SK-N-SH (cell line): ENCODE data around the gene TRPC4AP. TPM values are rescaled to one million over a fixed set of nuclear protein-coding genes. Genes with fewer than 3 reads are reported as not detected.

Source experiments
- CTCF ChIA-PET: fragments of 300-600, 350-600 bp; formaldehyde crosslinking; extraction: SDS; loops from one replicate; lab custom pipeline; 2021; lab: Yijun Ruan, JAX
- POLR2A ChIA-PET: fragments of 350-600 bp; sonication (Branson Sonifier 250); formaldehyde crosslinking; extraction: SDS; loops from one replicate; lab custom pipeline; 2020; ENCODE audit warnings: antibody characterized with exemption, inconsistent platforms; lab: Yijun Ruan, JAX
- DNase-seq: peaks from one replicate; pipeline ENCODE4 v3.0.0; 2012
- H2AFZ ChIP-seq: fragments of 200-600 bp; sonication (generic); 2 replicates; pipeline ENCODE4 v1.8.1; 2016; ENCODE audit warnings: antibody characterized with exemption, mild to moderate bottlenecking, low read depth
- H3F3A ChIP-seq: fragments of 200-600 bp; sonication (generic); replicated peaks from 2 replicates; pipeline ENCODE3; 2016; ENCODE audit warnings: antibody characterized with exemption, mild to moderate bottlenecking; ENCODE audit not compliant: insufficient read depth
- H3K27ac ChIP-seq, 2 experiments: fragments of 200-500 bp in 1 of 2; fragments of 200-600 bp in 1 of 2; sonication (Bioruptor generic) in 1 of 2; sonication (generic), shearing (Covaris generic) in 1 of 2; 2 replicates each; pipeline versions ENCODE4 v1.5.1 to v1.6.1; 2014 to 2016; ENCODE audit warnings: low read depth in 2 of 2, inconsistent platforms in 1 of 2, low read length in 1 of 2, mild to moderate bottlenecking in 1 of 2, mixed read lengths in 1 of 2
- H3K27me3 ChIP-seq: fragments of 200-600 bp; sonication (generic), shearing (Covaris generic); 2 replicates; pipeline ENCODE4 v1.6.1; 2016; ENCODE audit warnings: mixed run types; ENCODE audit not compliant: insufficient read depth
- H3K36me3 ChIP-seq, 2 experiments: fragments of 200-500 bp in 1 of 2; fragments of 200-600 bp in 1 of 2; sonication (Bioruptor generic) in 1 of 2; sonication (generic) in 1 of 2; replicated peaks in 1 of 2; 2 replicates each; pipeline versions ENCODE3 to v1.5.1; 2014 to 2016; ENCODE audit warnings: low read length in 1 of 2, mild to moderate bottlenecking in 1 of 2; ENCODE audit not compliant: insufficient read depth in 2 of 2, control insufficient read depth in 1 of 2
- H3K4me1 ChIP-seq, 2 experiments: fragments of 200-500 bp in 1 of 2; fragments of 200-600 bp in 1 of 2; sonication (Bioruptor generic) in 1 of 2; sonication (generic), shearing (Covaris generic) in 1 of 2; 2 replicates each; pipeline versions ENCODE4 v1.5.1 to v1.6.1; 2014 to 2016; ENCODE audit warnings: low read depth in 1 of 2, low read length in 1 of 2, mixed run types in 1 of 2; ENCODE audit not compliant: insufficient read depth in 2 of 2, control insufficient read depth in 1 of 2
- H3K4me2 ChIP-seq: fragments of 200-600 bp; sonication (generic), shearing (Covaris generic); 2 replicates; pipeline ENCODE4 v1.6.1; 2017; ENCODE audit warnings: mixed run types
- H3K4me3 ChIP-seq, 2 experiments: fragments of 200-500 bp in 1 of 2; fragments of 200-600 bp in 1 of 2; sonication (Bioruptor generic) in 1 of 2; sonication (generic), shearing (Covaris generic) in 1 of 2; 2 replicates each; pipeline versions ENCODE4 v1.5.1 to v1.8.1; 2014 to 2016; ENCODE audit warnings: low read depth in 2 of 2, inconsistent platforms in 1 of 2, low read length in 1 of 2, mild to moderate bottlenecking in 1 of 2, mixed read lengths in 1 of 2, moderate library complexity in 1 of 2
- H3K79me2 ChIP-seq: fragments of 200-600 bp; sonication (generic); 2 replicates; pipeline ENCODE4 v1.8.1; 2017; ENCODE audit warnings: mild to moderate bottlenecking; ENCODE audit not compliant: insufficient read depth
- H3K9ac ChIP-seq: fragments of 200-600 bp; sonication (generic); 2 replicates; pipeline ENCODE4 v1.6.1; 2017; ENCODE audit warnings: mixed run types
- H3K9me2 ChIP-seq: fragments of 200-600 bp; sonication (generic); 2 replicates; pipeline ENCODE4 v1.6.1; 2017; ENCODE audit warnings: mixed run types
- H3K9me3 ChIP-seq: fragments of 200-600 bp; sonication (generic); 2 replicates; pipeline ENCODE4 v1.6.1; 2017; ENCODE audit warnings: mixed run types, mild to moderate bottlenecking, moderate library complexity
- H4K20me1 ChIP-seq: fragments of 200-600 bp; sonication (generic); 2 replicates; pipeline ENCODE4 v1.6.1; 2017; ENCODE audit warnings: mild to moderate bottlenecking, mixed run types; ENCODE audit not compliant: insufficient read depth
- CHD2 ChIP-seq: fragments of 150-350 bp; IDR thresholded peaks from 2 replicates; pipeline ENCODE4 v1.6.1; 2018; ENCODE audit warnings: low read length; ENCODE audit not compliant: partially characterized antibody
- EZH2phosphoT487 ChIP-seq: fragments of 200-600 bp; sonication (generic); IDR thresholded peaks from 2 replicates; pipeline ENCODE4 v1.6.1; 2017; ENCODE audit warnings: low read depth, mixed run types, mild to moderate bottlenecking, antibody characterized with exemption, moderate library complexity, borderline replicate concordance
- FOXJ3 ChIP-seq: sonication (generic); formaldehyde crosslinking; IDR thresholded peaks from 2 replicates; pipeline ENCODE4 v1.5.1; 2020; ENCODE audit warnings: mild to moderate bottlenecking, missing genetic modification reagents
- FOXM1 ChIP-seq: IDR thresholded peaks from 2 replicates; pipeline ENCODE4 v1.4.0; 2012; ENCODE audit warnings: low read depth, mild to moderate bottlenecking
- GABPA ChIP-seq: IDR thresholded peaks from 2 replicates; pipeline ENCODE4 v1.4.0; 2012; ENCODE audit warnings: low read depth, mild to moderate bottlenecking
- GATA2 ChIP-seq: sonication (generic); formaldehyde crosslinking; IDR thresholded peaks from 2 replicates; pipeline ENCODE4 v1.5.0; 2020; ENCODE audit warnings: mild to moderate bottlenecking, missing genetic modification reagents
- JUND ChIP-seq: IDR thresholded peaks from 2 replicates; pipeline ENCODE4 v1.4.0; 2012
- MEF2A ChIP-seq: IDR thresholded peaks from 2 replicates; pipeline ENCODE4 v1.4.0; 2012; ENCODE audit warnings: low read depth, borderline replicate concordance
- MXI1 ChIP-seq: IDR thresholded peaks from 2 replicates; pipeline ENCODE4 v1.6.1; 2012; ENCODE audit warnings: mild to moderate bottlenecking, low read depth, low read length, improper control_type of control experiment
- NFIC ChIP-seq: IDR thresholded peaks from 2 replicates; pipeline ENCODE4 v1.4.0; 2012; ENCODE audit warnings: borderline replicate concordance
- POLR2AphosphoS5 ChIP-seq: IDR thresholded peaks from 2 replicates; pipeline ENCODE4 v1.6.1; 2012; ENCODE audit warnings: low read depth, low read length
- RAD21 ChIP-seq: IDR thresholded peaks from 2 replicates; pipeline ENCODE4 v1.6.1; 2012; ENCODE audit warnings: mild to moderate bottlenecking, low read length
- RCOR1 ChIP-seq: fragments of 150-350 bp; IDR thresholded peaks from 2 replicates; pipeline ENCODE4 v1.6.1; 2017; ENCODE audit warnings: antibody characterized with exemption, low read length
- RFX5 ChIP-seq: IDR thresholded peaks from 2 replicates; pipeline ENCODE4 v1.6.1; 2012; ENCODE audit warnings: mild to moderate bottlenecking, improper control_type of control experiment, low read length
- SMC3 ChIP-seq: IDR thresholded peaks from 2 replicates; pipeline ENCODE4 v1.6.1; 2012; ENCODE audit warnings: low read depth, low read length, improper control_type of control experiment
- TAF1 ChIP-seq: IDR thresholded peaks from 2 replicates; pipeline ENCODE4 v1.6.1; 2012; ENCODE audit warnings: low read depth, mild to moderate bottlenecking, low read length, moderate library complexity, borderline replicate concordance
- TCF12 ChIP-seq: IDR thresholded peaks from 2 replicates; pipeline ENCODE4 v1.4.0; 2012
- TEAD4 ChIP-seq: IDR thresholded peaks from 2 replicates; pipeline ENCODE4 v1.4.0; 2012; ENCODE audit warnings: mild to moderate bottlenecking, borderline replicate concordance; ENCODE audit not compliant: insufficient read depth
- YY1 ChIP-seq: IDR thresholded peaks from 2 replicates; pipeline ENCODE4 v1.4.0; 2012; ENCODE audit warnings: low read depth, mild to moderate bottlenecking
- WGBS: methylation state at CpG from one replicate; pipeline ENCODE4 v1.1.6; 2017; ENCODE audit warnings: low lambda C conversion rate; 5-methylcytosine and 5-hydroxymethylcytosine counted together
- polyA plus RNA-seq, 3 experiments: library from polyadenylated mRNA; depleted of rRNA; stranded (reverse); fragments of >200 nt; gene quantifications; 2 replicates each; pipeline ENCODE4 v1.2.3, GENCODE V29; 2012
- TF ChIP-seq, protein P1 (sequence below): IDR thresholded peaks from 2 replicates; pipeline ENCODE4; 2012
- TF ChIP-seq, protein P2 (sequence below): IDR thresholded peaks from 2 replicates; pipeline ENCODE4 v1.4.0; 2012; ENCODE audit warnings: low read depth
- TF ChIP-seq, protein P3 (sequence below): fragments of 150-350 bp; IDR thresholded peaks from 2 replicates; pipeline ENCODE4 v1.6.1; 2017; ENCODE audit warnings: antibody characterized with exemption, low read length, low read depth, borderline replicate concordance
- TF ChIP-seq, protein P4 (sequence below): IDR thresholded peaks from 2 replicates; pipeline ENCODE4 v1.4.0; 2012; ENCODE audit warnings: low read depth, borderline replicate concordance

Gene TRPC4AP
- polyA plus RNA-seq, 1 of the 3 experiments (the other 2 are of a cell fraction): 57.4 TPM

DNA sequence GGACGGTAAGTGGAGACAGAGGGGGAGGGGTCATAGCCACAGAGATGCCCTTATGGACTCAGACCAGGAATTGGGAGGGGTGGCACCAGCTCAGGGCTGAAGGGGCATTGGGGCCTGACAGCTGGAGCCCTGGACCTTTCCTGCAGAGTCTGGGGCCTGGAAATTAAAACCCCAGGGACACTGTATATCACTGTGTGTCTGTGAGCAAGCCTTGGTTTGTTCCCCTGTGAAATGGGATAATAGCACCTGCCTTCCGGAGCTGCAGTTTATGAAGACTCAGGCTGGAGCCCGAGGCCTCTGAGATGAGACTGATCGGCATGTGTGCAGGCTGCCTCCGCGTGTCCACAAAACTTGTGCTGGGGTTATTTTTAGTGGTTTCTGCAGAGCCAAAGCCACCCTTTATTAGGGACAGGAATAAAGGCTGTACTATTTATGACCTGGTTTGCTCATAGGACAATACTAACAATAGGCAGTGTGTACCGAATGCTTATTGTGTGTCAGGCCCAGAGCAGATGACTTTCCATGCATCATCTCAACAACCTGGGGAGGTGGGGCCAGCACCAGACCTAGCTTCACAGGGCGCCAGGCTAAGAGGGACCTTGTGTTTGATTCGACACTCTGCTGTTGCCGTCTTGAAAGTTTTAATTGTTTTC is 114.4 kb downstream of the TRPC4AP start (continued):
- TF ChIP-seq, protein P1, sequence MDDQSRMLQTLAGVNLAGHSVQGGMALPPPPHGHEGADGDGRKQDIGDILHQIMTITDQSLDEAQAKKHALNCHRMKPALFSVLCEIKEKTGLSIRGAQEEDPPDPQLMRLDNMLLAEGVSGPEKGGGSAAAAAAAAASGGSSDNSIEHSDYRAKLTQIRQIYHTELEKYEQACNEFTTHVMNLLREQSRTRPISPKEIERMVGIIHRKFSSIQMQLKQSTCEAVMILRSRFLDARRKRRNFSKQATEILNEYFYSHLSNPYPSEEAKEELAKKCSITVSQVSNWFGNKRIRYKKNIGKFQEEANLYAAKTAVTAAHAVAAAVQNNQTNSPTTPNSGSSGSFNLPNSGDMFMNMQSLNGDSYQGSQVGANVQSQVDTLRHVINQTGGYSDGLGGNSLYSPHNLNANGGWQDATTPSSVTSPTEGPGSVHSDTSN: no peak
- TF ChIP-seq TEAD4 (no peak), RAD21 (no peak), TCF12 (no peak), YY1 (no peak), JUND (no peak), FOXJ3 (CRISPR knock-in tag) (no peak), EZH2phosphoT487 (no peak), CHD2 (no peak), RCOR1 (no peak)

DNA sequence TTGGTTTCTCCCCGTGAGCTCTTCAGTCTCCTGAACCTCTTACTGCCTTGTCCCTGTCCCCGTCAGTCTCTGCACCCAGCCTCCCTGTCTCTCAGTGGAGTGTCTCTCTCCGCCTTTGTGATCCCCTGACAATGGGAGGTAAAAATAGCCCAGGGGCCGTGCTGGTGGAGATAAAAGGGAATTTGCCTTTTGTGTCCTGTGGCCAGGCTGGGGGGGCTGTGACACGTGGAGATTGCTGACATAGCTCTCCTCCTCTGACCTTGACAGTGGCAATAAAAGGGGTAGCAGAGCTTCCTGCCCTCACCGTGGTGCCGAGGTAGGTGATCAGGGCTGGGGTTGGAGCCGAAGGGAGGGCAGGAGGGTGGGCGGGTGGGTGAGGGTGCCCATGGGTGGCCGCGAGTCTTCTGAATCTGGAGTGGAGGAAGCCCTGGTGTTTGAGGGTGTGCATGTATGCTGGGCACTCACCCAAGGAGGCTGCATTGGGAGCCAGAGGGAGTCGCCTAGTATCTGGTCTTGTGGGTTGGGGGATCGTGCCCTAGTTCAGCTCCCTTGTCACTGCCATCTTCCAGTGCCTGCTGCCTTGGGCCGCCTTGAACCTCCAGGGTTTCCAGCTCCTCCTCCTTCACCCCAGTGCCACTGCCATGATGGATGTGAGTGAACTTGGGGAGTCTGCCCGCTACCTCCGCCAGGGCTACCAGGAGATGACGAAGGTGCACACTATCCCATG is 115.1 kb downstream of the TRPC4AP start:
- DNase-seq: no peak
- ChIA-PET POLR2A (no interaction called here), CTCF (interaction anchor here (0.9 kb wide), 1 partner anchor 104 kb away, joined by 3 read pairs; no protein-coding TSS in a partner anchor)
- peaks cover 0 to 7% of the 10 kb centered on the region in 2 experiments; a peak in 1 of 4 replicates for H3K4me1 ChIP-seq
- H3K27ac ChIP-seq: no peak overlapping the region
- H3F3A ChIP-seq: no peaks in the 10 kb centered on the region
- no peak overlapping the region for H3K9ac ChIP-seq
- no peak overlapping the region for H3K4me2 ChIP-seq
- WGBS: 66% methylated on average over 12 of the region's 17 CpGs
- H2AFZ ChIP-seq: no peak overlapping the region
- no peak overlapping the region for H3K4me3 ChIP-seq
- H3K36me3 ChIP-seq: no peaks in the 10 kb centered on the region
- no peaks in the 10 kb centered on the region for H3K79me2 ChIP-seq
- no peaks in the 10 kb centered on the region for H3K9me3 ChIP-seq
- TF ChIP-seq, protein P2, sequence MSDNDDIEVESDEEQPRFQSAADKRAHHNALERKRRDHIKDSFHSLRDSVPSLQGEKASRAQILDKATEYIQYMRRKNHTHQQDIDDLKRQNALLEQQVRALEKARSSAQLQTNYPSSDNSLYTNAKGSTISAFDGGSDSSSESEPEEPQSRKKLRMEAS: no peak
- no peak for TF ChIP-seq SMC3
- no peak for TF ChIP-seq FOXJ3 (CRISPR knock-in tag)
- no peak for TF ChIP-seq FOXM1
- TF ChIP-seq GATA2 (CRISPR knock-in tag): no peak
- no peak for TF ChIP-seq TCF12
- TF ChIP-seq NFIC: no peak
- no peak for TF ChIP-seq MXI1
- TF ChIP-seq, protein P3, sequence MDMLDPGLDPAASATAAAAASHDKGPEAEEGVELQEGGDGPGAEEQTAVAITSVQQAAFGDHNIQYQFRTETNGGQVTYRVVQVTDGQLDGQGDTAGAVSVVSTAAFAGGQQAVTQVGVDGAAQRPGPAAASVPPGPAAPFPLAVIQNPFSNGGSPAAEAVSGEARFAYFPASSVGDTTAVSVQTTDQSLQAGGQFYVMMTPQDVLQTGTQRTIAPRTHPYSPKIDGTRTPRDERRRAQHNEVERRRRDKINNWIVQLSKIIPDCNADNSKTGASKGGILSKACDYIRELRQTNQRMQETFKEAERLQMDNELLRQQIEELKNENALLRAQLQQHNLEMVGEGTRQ: no peak
- no peak for TF ChIP-seq GABPA
- no peak for TF ChIP-seq POLR2AphosphoS5
- no peak for TF ChIP-seq EZH2phosphoT487
- no peak for TF ChIP-seq JUND
- no peak for TF ChIP-seq MEF2A
- TF ChIP-seq RAD21: no peak
- no peak for TF ChIP-seq RFX5
- no peak for TF ChIP-seq YY1
- no peak for TF ChIP-seq RCOR1
- TF ChIP-seq TAF1: no peak
- TF ChIP-seq, protein P4, sequence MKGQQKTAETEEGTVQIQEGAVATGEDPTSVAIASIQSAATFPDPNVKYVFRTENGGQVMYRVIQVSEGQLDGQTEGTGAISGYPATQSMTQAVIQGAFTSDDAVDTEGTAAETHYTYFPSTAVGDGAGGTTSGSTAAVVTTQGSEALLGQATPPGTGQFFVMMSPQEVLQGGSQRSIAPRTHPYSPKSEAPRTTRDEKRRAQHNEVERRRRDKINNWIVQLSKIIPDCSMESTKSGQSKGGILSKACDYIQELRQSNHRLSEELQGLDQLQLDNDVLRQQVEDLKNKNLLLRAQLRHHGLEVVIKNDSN: no peak
- no peaks in the 10 kb centered on the region for H4K20me1 ChIP-seq
- H3K9me2 ChIP-seq: no peaks in the 10 kb centered on the region
- no peaks in the 10 kb centered on the region; the same call in 1 of the 2 replicates for H3K27me3 ChIP-seq
